Heart left ventricle (tissue), 13 donors: ENCODE results near the gene LMNTD2.

Source experiments
- CTCF ChIP-seq, 12 donors: fragments of 200-600 bp; sonication (generic) in 4 of 12; IDR thresholded peaks; one replicate each; pipeline versions ENCODE4 v1.5.0 to v1.8.0; 2018 to 2022; ENCODE audit warnings: antibody characterized with exemption in 12 of 12, mild to moderate bottlenecking in 5 of 12
- POLR2A ChIP-seq, 2 donors: fragments of 450-650 bp; IDR thresholded peaks; one replicate each; pipeline ENCODE4 v1.6.1; 2017; ENCODE audit warnings: antibody characterized with exemption in 2 of 2, mild to moderate bottlenecking in 2 of 2, moderate library complexity in 2 of 2
- donor health status: ischemic (EF 13 %, LVEDD 7.1; RV severe dilation, severe dysfunction).
- donor health status: DM: no; HTN: yes; CAD: no.
- donor health status: DM: no; HTN: no; CAD: no.
- donor health status: ischemic (EF 25% LVEDD 6.9; RV normal size, moderate dysfunction).
- donor health status: ischemic (EF 25% LVEDD 5.7; RV mildly dilated, moderate dysfunction).
- donor health status: ischemic (EF 35%, LVEDD 5.7; RV mildly dilated, moderate dysfunction).
- donor health status: nonischemic (EF 11% LVEDD 7.7; RV severe dilation, severe dysfunction).
- donor health status: DM: yes; HTN: yes; CAD: no.
- donor health status: PGD.
- donor health status: ischemic (EF 29% LVEDD 5.4; RV normal size, mild dysfunction).
- donor health status: nonischemic (EF 23%, LVEDD 6.1; RV moderate dilation, normal function).

- TF ChIP-seq POLR2A (IDR thresholded peaks at IDR 0.05) (no peak), CTCF (IDR thresholded peaks at IDR 0.05) (no peak)
These were observed 11.6 kb downstream of the LMNTD2 start for GRCh38 chr11:548700-549603.
